Activated CD4-positive, alpha-beta T cell treated with anti-CD3 and anti-CD28 coated beads, Interleukin-2, amount 50 U/mL, for 16 hours (primary cell): ENCODE results near the gene CCR9.

Experiments used
- DNase-seq: peaks from one replicate; pipeline ENCODE4 v3.0.0-alpha.2; 2020

The CCR9 gene

DNA sequence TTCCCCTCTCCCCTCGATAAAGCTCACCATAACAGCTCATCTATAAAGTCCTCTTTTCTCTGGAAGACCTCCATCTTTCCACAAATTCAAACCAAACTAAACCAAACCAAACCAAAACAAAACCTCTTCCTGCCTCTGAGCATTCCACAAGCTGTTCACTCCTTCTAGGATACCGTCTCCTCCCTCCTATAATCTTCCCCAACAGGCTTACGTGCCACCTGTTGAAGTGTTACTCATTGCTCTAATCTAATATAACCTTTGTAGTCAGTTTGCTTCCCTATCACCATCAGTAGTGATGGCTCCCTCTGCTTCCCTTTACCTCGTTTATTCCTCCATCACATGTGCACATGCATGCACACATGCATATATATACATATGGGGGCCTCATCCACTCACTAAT is 12.7 kb upstream of the CCR9 start:
- DNase-seq: no peak

DNA sequence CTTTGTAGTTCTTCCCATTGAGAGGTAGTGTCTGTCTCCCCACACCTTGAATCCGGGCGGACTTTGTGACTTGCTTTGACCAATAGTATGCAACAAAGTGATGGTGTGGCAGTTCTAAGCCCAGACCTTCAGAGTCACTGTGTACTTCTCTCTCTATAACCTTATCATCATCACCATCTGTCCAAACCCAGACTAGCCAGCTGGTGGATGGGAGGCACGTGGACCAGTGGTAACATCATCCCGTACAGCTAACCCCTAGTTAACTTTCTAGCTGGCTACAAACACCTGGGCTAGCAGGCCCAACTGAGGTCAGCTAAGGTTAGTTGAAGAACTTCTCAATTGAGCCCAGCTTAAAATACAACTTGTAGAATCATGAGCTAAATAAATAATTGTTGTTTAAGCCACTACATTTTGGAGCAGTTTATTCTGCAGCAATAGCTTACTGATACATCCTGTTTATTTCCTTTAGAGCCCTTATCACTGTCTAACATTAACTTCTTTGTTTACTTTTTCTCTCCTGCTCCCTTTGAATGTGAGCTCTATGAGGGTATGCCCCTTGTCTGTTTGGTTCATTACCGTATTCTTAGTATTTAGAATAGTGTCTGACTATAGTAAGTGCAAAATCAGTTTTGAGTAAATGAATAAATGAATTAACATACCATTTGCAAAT is 11.5 kb upstream of the CCR9 start:
- DNase-seq: no peak

DNA sequence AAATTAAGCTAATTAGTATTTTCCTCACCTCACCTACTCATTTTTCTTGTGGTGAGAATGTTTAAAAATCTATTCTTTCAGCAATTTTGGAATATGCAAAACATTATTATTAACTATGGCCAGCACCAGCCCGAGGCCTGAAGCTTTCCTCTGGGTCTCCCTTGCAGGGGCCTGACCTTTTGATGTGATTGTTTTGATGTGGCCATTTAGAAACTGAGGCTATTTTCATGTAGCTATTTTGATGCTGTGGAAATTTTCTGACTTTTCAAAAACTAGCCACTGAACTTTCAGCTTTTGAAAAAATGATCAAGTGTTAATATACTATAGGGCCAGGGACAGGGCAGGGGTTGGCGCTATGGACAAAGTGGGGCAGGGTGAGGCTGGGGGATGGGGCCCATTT is 8.2 kb upstream of the CCR9 start:
- no peak for DNase-seq

DNA sequence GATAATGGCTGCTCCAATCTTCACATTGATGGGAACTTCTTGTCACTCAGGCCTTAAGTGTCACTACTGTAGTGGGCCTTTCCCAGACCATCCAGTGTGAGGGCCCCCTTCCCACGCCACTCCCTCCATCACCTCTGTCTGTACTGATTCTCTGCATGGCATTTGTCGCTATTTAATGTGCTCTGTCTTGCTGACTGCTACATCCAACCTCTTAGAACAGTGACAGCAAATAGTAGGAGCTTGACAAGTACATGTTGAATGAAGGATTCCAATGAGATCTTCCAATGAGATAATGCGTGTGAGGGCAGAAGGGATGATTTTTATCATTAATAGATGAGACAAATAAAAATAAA is 5.6 kb upstream of the CCR9 start:
- DNase-seq: no peak

DNA sequence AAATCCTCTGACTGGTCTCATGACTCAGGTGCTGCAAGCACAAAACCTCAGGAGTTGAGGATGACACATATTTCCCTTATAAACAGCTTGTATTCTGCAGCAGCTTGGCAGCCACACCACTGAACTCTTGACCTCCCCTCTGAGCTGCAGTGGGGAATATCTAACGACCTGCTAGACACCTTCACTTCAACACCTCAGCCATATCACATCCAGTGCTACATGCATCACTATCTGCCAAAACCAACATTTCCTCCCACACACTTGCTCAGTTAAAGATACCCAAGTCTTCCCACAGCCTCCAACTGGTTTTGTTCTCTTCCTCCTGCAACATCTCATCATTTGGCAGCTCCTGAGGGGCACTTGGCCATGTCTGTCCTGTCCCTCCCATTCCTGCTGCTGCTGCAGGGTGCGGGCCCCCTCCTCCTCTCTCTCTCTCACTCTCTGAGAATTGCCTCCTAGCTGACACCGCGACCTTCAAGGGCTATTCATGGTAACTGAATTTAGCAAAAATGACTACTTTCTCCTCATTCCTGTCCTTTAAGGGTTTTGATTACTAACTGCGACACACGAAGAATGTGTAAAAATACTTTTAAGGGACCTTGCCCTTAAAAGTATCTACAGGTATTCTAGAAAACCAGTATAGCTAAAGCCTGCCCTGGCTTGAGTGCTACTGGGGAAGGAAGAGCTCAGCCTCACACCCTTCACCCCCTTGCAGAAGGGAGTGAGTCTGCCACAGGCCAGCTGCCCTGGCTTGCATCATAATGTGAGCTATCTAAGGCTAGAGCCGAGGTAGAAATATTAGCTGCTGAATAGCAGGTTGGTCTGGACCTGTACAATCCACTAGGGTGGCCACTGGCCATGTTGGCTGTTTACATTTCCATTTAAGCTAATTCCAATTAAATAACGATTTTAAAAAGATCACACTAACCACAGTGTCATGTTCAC is 5.0 kb upstream of the CCR9 start:
- DNase-seq: peak; percentile 13

DNA sequence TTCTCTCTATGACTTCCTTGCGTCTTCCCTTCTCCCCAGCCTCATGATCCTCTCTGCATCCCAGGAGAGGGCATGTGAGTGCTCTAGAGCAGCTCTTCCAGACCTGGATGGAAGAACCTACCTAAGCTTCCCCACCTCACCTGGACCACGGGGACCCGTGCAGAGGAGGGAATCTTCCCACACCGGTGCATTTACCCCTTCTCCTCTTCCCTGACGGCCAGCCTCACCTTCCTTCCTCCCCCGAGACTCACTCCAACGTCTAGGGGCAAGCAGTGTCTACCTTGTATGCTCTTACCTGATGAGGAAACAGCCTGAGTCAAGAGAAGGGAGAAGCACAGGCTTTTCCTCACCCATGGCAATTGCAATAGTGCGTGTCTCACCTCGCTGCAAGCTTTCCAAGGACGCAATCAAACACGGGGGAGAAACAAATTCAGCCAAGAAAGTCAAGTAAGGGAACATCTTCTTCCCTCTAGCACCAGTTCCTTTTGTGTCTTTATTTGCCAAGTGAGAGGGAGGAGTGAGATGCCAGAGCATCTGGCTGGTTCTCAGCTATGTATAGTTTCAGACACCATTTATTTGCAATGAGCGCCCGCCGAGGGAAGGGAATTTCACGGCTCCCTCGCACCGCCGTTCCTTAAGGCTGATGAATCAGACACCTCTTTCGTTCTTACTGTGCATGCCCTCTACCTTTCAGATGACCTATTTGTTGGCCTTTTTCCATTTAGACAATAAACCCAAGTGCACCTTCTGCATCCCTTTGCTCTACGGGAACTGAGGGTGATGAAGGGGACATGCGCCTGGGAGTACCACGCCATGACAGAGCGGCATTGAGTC is 1.8 kb upstream of the CCR9 start:
- peak; percentile 23 for DNase-seq

DNA sequence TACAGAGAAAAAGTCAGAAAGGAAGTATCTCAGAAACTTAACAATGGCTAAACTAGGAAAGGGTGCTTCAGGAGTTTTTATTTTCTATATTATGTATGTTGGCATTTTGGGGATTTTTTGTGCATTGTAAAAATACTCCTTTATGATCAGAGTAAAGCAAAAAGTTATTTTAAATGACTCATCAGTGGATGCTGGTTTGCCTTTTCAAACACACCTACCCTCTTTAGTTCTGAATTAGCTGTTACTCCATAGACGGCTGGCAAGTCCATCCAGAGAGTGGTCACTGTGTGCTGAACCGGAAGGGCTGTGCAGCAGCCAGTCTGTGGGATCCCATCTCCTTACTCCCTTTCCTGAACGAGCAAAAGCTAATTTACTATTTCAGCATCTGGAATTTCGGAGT is 942 bp downstream of the CCR9 start:
- no peak for DNase-seq

DNA sequence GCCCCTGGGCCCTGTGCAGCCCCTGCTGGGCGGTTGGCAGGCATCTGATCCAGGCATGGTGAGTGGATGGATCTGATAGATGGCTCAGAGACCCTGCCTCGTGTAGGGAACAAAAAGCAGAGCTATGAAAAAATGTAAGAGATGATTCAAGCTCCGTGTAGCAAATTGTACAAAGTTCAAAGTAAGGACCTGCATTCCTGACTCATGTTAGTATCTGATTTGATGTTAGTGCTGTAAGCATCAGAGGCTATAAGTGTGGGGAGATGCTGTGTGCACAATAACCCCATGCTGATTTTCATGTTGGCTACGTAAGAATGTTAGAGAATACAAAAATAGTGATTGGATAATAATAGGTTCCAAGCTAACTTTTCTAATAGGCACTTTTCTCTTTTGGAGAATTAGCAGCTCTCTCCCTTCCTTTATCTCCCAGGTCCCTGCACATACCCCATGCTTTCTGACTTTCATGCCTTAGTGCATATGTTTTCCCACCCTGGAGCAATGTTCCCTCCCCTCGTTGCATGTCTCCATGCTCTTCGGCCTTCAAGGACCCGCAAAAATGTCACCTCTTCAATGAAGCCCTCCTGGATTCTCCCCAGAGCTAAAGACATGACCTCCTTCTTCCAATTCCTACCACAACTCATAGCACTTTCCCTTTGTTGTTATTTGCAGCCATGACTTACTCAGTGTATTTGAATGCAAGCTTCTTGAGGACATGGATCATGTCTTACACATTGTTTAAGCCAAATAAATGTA is 1.6 kb downstream of the CCR9 start:
- no peak for DNase-seq

DNA sequence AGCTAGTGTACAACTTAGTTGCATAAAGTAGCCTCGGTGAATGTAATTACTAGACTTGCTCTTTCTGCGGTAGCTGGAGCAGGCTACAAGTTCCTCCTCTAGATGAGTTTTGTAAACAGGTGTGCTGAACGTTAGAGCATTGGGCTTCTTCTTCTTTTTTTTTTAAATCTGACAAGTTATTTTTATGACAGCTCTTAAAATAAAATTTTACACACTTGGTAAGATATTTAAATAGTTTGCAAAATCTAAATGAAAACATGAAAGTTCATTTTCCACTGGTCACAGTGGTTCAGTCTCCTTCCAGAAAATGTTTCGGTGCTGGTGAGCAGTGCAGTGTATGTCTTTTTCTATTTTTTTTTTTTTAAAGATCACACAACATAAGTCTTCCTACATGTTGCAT is 3.0 kb downstream of the CCR9 start:
- no peak for DNase-seq

DNA sequence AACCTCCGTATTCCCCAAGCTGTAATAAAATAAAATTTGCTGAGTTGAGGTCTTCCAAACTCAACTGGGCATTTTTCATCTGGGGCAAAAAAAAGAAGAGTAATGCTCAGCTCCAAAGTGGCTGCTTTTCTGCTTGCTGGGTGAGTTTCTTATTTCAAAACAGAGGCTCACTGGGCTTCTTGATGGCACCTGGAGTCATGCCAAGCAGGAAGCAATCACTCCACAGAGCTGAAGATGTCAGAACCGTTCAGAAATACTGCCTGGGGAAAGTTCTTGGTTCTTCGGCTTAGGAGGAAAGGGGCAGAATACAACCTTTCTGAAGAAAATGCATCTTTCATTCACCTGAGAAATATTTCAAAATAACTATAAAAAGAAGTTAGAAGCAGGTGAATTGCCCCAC is 4.1 kb downstream of the CCR9 start:
- DNase-seq: no peak

DNA sequence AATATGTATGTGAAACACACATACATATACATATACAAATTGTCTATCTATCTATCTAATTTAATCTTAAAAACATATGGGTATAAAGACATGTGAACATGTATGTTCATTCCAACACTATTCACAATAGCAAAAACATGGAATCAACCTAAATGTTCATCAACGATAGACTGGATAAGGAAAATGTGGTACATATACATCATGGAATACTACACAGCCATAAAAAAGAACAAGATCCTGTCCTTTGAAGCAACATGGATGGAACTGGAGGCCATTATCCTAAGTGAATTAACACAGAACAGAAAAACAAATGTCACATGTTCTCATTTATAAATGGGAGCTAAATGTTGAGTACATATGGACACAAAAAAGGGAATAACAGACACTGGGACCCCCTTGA is 5.8 kb downstream of the CCR9 start:
- DNase-seq: no peak

DNA sequence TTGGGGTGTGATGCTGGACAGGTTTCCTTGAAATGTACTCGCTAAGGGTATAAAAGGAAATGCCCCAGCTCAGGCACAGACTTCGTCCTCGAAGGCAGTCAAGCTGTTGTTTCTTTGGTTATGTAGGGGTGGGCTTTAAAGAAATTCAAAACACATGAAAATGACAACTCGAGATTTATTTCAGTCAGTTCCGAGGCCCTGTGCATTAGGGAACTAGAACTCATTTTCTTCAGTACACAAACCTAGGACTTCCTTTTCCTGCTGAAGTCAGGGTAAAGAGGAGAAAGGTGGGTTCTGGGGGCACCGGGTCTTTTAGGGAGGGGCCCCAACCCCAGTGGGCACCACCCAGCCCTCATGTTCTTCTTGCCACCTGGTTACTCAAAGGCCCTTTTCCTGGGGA is 7.7 kb downstream of the CCR9 start:
- DNase-seq: no peak

DNA sequence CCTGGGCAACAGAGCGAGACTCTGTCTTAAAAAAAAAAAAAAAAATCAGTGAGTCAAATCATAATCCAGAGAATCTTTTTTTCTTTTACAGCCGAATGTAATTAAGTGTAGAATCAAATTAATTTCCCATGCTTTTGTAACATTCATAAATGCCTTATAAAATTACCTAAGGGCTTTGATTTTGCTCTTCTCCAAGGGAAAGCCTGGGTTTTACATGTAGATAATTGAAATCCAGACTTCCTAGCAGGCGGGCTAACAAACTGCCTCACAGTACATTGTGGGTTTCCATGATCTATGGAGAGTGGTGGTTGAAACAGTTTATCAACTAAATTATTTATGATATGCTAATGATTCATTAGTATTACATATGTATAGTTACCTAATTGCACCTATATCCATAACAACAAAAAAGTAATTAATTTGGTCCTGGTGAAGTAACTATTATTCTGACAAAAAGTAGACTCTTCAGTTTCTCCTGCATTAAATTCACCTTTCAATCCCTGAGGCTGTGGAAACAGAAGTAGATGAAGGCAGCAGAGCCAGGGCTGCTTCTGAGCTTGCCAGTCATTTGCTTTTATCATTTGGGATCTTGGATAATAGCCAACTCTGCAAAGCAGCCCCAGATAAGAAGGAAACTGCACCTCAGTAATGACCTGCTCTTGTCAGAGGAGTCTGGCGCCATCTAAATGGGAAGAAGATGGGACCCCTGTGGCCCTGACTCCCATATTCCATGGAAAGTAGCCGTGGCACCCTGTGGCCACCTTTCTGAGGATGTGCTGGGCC is 9.5 kb downstream of the CCR9 start:
- DNase-seq: no peak

DNA sequence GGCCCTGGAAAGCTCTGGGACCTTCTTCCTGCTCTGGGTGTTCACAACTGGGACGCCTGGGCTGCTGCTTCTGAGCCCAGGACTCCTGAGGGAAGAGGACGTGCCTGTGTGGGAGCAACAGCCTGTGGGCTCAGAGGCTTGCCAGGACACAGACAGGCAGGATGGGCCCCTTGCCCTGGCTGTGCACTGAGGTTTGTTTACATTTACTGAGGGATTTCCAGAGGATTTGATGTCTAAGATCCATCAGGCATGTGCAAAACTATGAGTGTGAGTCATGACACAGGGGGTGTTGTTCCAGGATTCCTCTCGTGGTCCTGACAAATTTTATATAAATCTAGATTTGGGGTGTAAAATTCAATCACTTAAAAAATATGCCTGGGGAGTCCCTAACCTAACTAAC is 10.6 kb downstream of the CCR9 start:
- no peak for DNase-seq

DNA sequence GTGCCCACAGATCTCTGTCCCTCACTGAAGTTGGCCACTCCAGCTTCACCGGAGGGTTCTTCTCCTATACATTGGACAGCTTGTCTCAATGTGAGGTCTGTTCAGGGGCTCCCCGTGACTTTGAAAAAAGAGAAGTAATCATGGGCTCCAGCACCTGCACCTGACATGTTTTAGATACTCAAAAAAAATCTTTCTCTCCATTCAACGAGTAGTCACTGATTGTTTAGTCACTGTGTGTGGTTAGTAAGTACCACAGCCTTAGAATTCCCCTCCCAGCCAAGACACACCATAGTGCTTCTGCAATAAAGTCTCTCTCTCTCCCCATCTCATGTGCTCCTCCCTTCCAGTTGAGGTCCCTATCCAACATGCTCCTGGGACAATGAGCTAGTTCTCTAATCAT is 18.6 kb downstream of the CCR9 start:
- DNase-seq: no peak

DNA sequence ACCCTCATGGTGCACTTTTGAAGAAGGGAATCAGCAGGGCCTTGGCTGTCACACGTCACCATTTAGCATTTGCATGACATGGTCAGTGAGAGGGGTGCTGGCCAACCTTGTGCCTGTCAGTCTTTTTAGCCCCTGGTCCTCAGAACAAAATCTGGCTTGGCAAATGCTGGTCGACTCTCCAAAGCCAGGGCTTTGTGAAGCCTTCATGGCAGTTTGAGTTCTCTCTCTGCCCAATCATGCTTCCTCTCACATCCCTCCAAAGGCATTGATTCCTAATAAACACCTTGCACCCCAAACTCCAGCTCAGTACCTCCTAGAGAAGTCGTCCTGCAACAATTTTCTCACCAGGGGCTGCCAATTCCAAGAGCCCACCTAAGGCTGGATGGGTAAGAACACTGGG is 19.4 kb downstream of the CCR9 start:
- DNase-seq: no peak

DNA sequence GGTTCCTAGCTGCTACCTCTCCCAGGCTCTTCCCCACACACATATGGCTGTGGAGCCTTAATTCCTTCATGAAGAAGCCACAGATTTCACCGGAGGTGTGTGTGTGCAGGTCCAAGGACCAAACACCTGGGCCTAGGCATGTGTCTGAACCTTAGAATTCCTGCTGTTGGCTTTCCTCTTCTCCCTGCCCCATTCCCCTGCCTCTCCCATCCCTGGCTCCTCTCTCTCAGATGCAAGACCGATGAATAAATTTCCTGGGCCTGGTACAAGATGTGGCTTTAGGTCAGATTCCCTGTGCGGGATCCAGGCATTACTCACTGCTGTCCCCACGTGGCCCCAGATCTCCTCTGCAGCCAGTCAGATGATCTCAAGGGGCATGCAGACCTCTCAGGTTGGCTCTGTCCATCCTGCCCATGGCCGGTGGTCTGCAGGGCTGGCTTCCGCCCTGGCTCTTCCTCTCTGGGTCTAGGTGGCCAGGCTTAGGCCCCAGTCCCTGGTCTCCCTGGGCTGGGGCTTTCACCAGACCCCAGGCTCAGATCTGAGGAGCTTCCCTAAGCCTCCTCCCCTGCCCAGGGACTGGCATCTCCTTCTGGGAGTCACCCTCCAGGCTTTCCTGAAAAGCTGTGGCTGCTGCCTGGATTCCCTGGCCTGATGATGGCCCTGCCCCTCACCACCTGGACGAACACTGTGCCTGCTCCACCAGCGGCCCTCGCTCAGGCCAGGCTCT is 20.5 kb downstream of the CCR9 start:
- DNase-seq: no peak

DNA sequence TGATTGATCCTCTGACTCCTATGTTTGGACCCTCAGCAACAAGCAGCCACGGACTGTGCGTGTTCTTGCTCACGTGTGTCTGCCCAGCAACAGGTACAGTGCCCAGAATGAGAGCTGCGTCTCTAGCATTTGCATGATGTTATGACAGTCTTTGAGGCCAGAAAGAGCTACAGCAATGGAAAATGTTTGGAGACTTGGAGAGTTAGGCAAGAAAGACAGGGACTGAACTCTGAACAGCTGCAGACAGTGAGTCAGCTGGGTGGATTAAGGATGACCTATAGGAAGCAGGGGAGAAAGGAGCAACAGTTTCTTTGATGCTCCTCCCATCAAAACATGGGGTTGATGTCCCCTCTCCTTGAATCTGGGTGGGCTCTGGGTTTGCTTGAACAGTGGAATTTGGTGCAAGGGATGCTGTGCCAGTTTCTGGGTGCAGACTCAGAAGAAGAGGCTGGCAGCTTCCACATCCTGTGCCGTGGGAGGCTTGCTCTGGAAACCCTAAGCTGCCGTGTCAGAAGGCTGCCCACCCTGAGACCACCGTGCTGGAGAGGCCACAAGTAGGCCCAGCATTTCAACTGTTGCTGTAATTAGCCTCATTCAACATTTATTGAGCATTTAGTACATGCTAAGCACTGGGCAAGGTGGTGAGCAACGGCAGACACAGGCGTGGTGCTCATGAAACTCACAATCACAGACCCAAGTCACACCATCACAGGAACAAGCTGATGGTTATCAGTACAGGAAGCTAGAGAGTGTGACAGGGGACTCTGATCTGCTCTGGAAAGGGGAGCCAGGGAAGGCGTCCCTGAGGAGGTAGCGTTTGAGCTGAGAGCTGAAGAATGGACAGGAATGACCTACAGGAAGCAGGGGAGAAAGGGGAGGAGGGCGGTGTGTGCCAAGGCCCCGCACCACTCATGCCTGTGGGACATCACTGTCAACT is 21.7 kb downstream of the CCR9 start:
- no peak for DNase-seq

DNA sequence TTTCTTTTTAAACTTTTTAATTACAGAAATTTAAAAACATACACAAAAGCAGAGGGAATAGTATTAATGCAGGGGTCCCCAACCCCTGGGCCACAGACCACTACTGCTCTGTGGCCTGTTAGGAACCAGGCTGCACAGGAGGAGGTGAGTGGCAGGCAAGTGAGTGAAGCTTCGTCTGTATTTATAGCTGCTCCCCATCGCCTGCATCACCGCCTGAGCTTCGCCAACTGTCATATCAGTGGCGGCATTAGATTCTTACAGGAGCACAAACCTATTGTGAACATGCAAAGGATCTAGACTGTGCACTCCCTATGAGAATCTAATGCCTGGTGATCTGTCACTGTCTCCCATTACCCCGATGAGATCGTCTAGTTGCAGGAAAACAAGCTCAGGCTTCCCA is 22.4 kb downstream of the CCR9 start:
- no peak for DNase-seq

DNA sequence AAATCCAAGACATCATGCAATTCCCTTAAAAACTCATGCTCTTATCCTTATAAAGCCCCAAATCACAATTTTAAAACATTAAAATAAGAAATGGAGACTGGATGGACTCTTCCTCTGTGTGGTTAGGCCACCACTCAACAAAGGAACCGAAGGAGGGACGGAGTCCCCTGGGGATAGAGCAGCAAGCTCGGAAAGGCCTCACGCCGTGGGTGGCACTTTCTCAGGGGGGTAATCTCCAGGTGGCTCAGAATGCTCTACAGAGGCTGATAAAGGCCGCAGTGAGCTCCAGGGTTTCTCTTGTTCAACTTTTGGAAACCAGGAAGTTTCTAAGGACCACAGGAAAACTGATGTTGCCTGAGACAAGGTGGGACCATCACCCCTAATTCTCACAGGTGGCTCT is 23.2 kb downstream of the CCR9 start:
- DNase-seq: no peak
